HG03159 (cell line): ENCODE results near the gene PDE11A.

ENCODE experiments used
- ATAC-seq: cut with Tn5 transposase; IDR thresholded peaks from one replicate; pipeline ENCODE4 v1.9.1; 2021; ENCODE audit warnings: mild to moderate bottlenecking, moderate library complexity; ENCODE audit not compliant: unreplicated experiment

Gene PDE11A

GRCh38 chr2:177584030-177584692, 488.4 kb downstream of the PDE11A start:
- ATAC-seq = no peak

- no peak for ATAC-seq
Observed at GRCh38 chr2:177582000-177582399, 490.6 kb downstream of the PDE11A start.

GRCh38 chr2:177579486-177580036, 493.0 kb downstream of the PDE11A start:
- ATAC-seq = no peak

GRCh38 chr2:177578454-177578853, 494.1 kb downstream of the PDE11A start:
- ATAC-seq = no peak

- ATAC-seq = no peak
Observed at GRCh38 chr2:177577075-177577474, 495.5 kb downstream of the PDE11A start.

- ATAC-seq = no peak
Observed at GRCh38 chr2:177575358-177575757, 497.2 kb downstream of the PDE11A start.

- no peak for ATAC-seq
Observed at GRCh38 chr2:177574356-177574755, 498.2 kb downstream of the PDE11A start.
